Natural killer cell (primary cell): ENCODE results near the gene SLC25A18. TPM values are rescaled to one million over a fixed set of nuclear protein-coding genes. Genes with fewer than 3 reads are reported as not detected.

ENCODE experiments used
- ATAC-seq, 3 donors: fragments of 150-1000 bp in 2 of 3; fragments of 200-7000 bp in 1 of 3; cut with Tn5 transposase; 1 replicate in 1 of 3; 2 replicates in 2 of 3; pipeline ENCODE4 v1.10.0; 2021; ENCODE audit warnings: mild to moderate bottlenecking in 2 of 3, moderate library complexity in 2 of 3
- DNase-seq, 2 donors: peaks; one replicate each; pipeline versions ENCODE4 v3.0.0 to v3.0.0-alpha.2; 2013 to 2021; ENCODE audit warnings: mixed read lengths in 1 of 2
- H3K27ac ChIP-seq: one replicate; pipeline ENCODE4 v1.5.1; 2013; ENCODE audit warnings: mild to moderate bottlenecking, low read length
- H3K27me3 ChIP-seq: one replicate; pipeline ENCODE4 v1.6.1; 2013; ENCODE audit warnings: low read length; ENCODE audit not compliant: control insufficient read depth, insufficient read depth
- H3K36me3 ChIP-seq: one replicate; pipeline ENCODE4 v1.6.1; 2013; ENCODE audit warnings: low read length; ENCODE audit not compliant: control insufficient read depth, insufficient read depth
- H3K4me1 ChIP-seq: one replicate; pipeline ENCODE4 v1.6.1; 2013; ENCODE audit warnings: low read length; ENCODE audit not compliant: control insufficient read depth, insufficient read depth
- H3K4me3 ChIP-seq: one replicate; pipeline ENCODE4 v1.5.1; 2013; ENCODE audit warnings: low read length
- H3K9me3 ChIP-seq: one replicate; pipeline ENCODE4 v1.6.1; 2013; ENCODE audit warnings: low read length; ENCODE audit not compliant: control insufficient read depth, insufficient read depth
- H3K27ac Mint-ChIP-seq, 2 donors: one replicate each; pipeline ENCODE4 v1.8.0; 2022; ENCODE audit warnings: mild to moderate bottlenecking in 2 of 2, mixed read lengths in 2 of 2, moderate library complexity in 1 of 2
- H3K27me3 Mint-ChIP-seq, 2 donors: one replicate each; pipeline ENCODE4 v1.8.0; 2022; ENCODE audit warnings: low read depth in 2 of 2, mixed read lengths in 2 of 2
- H3K36me3 Mint-ChIP-seq: one replicate; pipeline ENCODE4 v1.8.0; 2022; ENCODE audit warnings: mixed read lengths
- H3K4me1 Mint-ChIP-seq, 2 donors: one replicate each; pipeline ENCODE4 v1.8.0; 2022; ENCODE audit warnings: mixed read lengths in 2 of 2
- H3K4me3 Mint-ChIP-seq: one replicate; pipeline ENCODE4 v1.8.0; 2022; ENCODE audit warnings: mild to moderate bottlenecking, moderate library complexity, mixed read lengths
- H3K9me3 Mint-ChIP-seq, 2 donors: one replicate each; pipeline ENCODE4 v1.8.0; 2022; ENCODE audit warnings: mixed read lengths in 2 of 2
- WGBS: methylation state at CpG from one replicate; pipeline ENCODE4 v1.1.7; 2013; ENCODE audit warnings: missing lambda C conversion rate; ENCODE audit not compliant: insufficient coverage; 5-methylcytosine and 5-hydroxymethylcytosine counted together
- intact Hi-C: fragments of 100-400 bp; cut with micrococcal nuclease; formaldehyde crosslinking; loops from one replicate; pipeline ENCODE4 v1.14.2; 2022
- total RNA-seq, 4 donors: library from RNA; stranded (reverse); fragments of 120-200 nt in 1 of 4; gene quantifications; one replicate each; pipeline versions ENCODE4 v1.2.3 to v1.2.4, GENCODE V29; 2013 to 2022
- TF ChIP-seq, protein P1 (sequence below): fragments of 200-600 bp; IDR thresholded peaks from one replicate; pipeline ENCODE4 v1.8.0; 2022; ENCODE audit warnings: antibody characterized with exemption

Gene SLC25A18
- total RNA-seq, 3 donors from 2014 or later (not counting 1 experiment from before 2014, with no cell fraction given) = not detected

GRCh38 chr22:17601031-17601430, 37.7 kb downstream of the SLC25A18 start:
- H3K4me1 Mint-ChIP-seq = peaks cover 0 to 4% of the 10 kb centered on the region in 2 donors
- H3K27me3 ChIP-seq = no peaks in the 10 kb centered on the region
- intact Hi-C loops = no loop called here
- H3K36me3 ChIP-seq = peaks cover 52% of the 10 kb centered on the region
- ATAC-seq = no peak
- H3K27ac ChIP-seq = no peak overlapping the region
- H3K4me1 ChIP-seq = no peaks in the 10 kb centered on the region
- H3K4me3 ChIP-seq = no peak overlapping the region
- H3K27me3 Mint-ChIP-seq = no peaks in the 10 kb centered on the region
- WGBS = 93% methylated on average over 3 of the region's 3 CpGs
- H3K27ac Mint-ChIP-seq = peak overlapping the region in 1 of 2 donors; percentile 15
- no peaks in the 10 kb centered on the region for H3K9me3 ChIP-seq
- DNase-seq = no peak
- TF ChIP-seq, protein P1, sequence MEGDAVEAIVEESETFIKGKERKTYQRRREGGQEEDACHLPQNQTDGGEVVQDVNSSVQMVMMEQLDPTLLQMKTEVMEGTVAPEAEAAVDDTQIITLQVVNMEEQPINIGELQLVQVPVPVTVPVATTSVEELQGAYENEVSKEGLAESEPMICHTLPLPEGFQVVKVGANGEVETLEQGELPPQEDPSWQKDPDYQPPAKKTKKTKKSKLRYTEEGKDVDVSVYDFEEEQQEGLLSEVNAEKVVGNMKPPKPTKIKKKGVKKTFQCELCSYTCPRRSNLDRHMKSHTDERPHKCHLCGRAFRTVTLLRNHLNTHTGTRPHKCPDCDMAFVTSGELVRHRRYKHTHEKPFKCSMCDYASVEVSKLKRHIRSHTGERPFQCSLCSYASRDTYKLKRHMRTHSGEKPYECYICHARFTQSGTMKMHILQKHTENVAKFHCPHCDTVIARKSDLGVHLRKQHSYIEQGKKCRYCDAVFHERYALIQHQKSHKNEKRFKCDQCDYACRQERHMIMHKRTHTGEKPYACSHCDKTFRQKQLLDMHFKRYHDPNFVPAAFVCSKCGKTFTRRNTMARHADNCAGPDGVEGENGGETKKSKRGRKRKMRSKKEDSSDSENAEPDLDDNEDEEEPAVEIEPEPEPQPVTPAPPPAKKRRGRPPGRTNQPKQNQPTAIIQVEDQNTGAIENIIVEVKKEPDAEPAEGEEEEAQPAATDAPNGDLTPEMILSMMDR = no peak
- H3K9me3 Mint-ChIP-seq = no peaks in the 10 kb centered on the region
- no peak overlapping the region for H3K4me3 Mint-ChIP-seq
- H3K36me3 Mint-ChIP-seq = peaks cover 14% of the 10 kb centered on the region

GRCh38 chr22:17603668-17604067, 40.4 kb downstream of the SLC25A18 start:
- no peaks in the 10 kb centered on the region for H3K9me3 ChIP-seq
- intact Hi-C loops = no loop called here
- Mint-ChIP-seq H3K4me3 (no peak overlapping the region), H3K4me1 (no peaks in the 10 kb centered on the region), H3K27me3 (no peaks in the 10 kb centered on the region), H3K27ac (no peak overlapping the region), H3K9me3 (no peaks in the 10 kb centered on the region), H3K36me3 (peaks cover 6% of the 10 kb centered on the region)
- ATAC-seq (no peak), DNase-seq (no peak)
- 95% methylated on average over 4 of the region's 4 CpGs for WGBS
- H3K36me3 ChIP-seq = peaks cover 44% of the 10 kb centered on the region
- no peak overlapping the region for H3K27ac ChIP-seq
- H3K4me1 ChIP-seq = no peaks in the 10 kb centered on the region
- H3K4me3 ChIP-seq = no peak overlapping the region
- no peaks in the 10 kb centered on the region for H3K27me3 ChIP-seq
- TF ChIP-seq, protein P1 = no peak

DNA sequence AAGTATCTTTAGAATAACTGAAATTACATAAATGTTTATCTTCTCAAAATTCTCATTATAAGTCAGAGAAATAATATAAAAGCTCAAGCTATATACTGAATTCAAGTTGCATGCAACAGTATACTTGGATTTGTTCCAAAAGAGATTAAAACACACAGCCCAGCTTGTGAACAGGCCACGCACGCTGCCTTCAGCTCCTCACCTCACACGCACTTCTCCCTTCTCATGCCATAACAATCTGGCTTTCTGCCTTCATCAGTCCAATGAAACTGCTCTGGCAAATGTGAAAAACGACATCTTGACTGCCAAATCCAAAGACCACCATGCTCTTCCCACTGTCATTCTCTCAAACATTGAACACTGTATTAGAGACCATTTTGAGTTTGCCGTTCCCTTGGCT, 43.2 kb downstream of the SLC25A18 start:
- no peak overlapping the region for H3K27ac Mint-ChIP-seq
- Histone ChIP-seq H3K4me1 (no peaks in the 10 kb centered on the region), H3K9me3 (no peaks in the 10 kb centered on the region), H3K27ac (no peak overlapping the region), H3K27me3 (no peaks in the 10 kb centered on the region), H3K4me3 (no peak overlapping the region), H3K36me3 (peaks cover 40% of the 10 kb centered on the region)
- no peaks in the 10 kb centered on the region for H3K27me3 Mint-ChIP-seq
- no peaks in the 10 kb centered on the region for H3K36me3 Mint-ChIP-seq
- no peaks in the 10 kb centered on the region for H3K9me3 Mint-ChIP-seq
- intact Hi-C loops = no loop called here
- H3K4me3 Mint-ChIP-seq = no peak overlapping the region
- peaks cover 0 to 6% of the 10 kb centered on the region in 2 donors for H3K4me1 Mint-ChIP-seq
- TF ChIP-seq, protein P1 = no peak
- DNase-seq (no peak), ATAC-seq (no peak)
- 85% methylated on average over 5 of the region's 5 CpGs for WGBS

DNA sequence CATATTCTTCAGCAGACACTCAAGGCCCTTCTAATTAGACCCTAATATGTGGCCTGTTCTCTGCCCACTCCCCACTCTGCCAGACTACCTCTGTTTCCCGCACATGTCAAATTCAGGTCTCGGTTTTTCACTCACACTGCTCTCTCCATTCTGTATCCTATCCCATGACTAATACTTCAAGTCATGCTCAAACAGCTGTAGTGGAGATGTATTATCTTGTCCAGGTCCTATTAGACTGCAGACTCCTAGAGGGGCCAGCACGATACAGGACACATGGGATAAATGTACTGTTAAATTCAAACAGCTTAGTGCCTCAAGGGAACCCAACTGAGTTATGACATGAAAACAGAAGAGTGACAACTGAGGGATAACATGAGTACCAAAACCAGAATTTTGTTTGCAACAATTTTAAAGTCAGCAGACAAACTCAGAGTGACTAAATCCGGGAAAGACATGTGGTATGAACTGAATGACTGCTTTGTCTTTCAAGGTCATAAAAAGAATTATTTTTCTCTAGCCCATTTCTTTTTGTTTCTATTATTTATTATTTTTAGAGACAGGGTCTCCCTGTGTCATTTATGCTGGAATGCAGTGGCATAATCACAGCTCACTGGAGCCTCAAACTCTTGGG, 44.7 kb downstream of the SLC25A18 start:
- H3K36me3 ChIP-seq = peaks cover 55% of the 10 kb centered on the region
- DNase-seq = no peak
- TF ChIP-seq, protein P1 = no peak
- 90% methylated on average over 3 of the region's 4 CpGs for WGBS
- H3K27me3 ChIP-seq = no peaks in the 10 kb centered on the region
- H3K27ac ChIP-seq = no peak overlapping the region
- Mint-ChIP-seq H3K27me3 (no peaks in the 10 kb centered on the region), H3K9me3 (no peaks in the 10 kb centered on the region), H3K27ac (no peak overlapping the region), H3K4me1 (peaks cover 0 to 12% of the 10 kb centered on the region in 2 donors), H3K4me3 (no peak overlapping the region), H3K36me3 (no peaks in the 10 kb centered on the region)
- H3K4me3 ChIP-seq = no peak overlapping the region
- intact Hi-C loops = no loop called here
- H3K9me3 ChIP-seq = no peaks in the 10 kb centered on the region
- ATAC-seq = no peak
- no peaks in the 10 kb centered on the region for H3K4me1 ChIP-seq
